OCI-LY7 (cell line): Measurements from ENCODE around the gene UBA7.

Source experiments
- EZH2phosphoT487 ChIP-seq: fragments of 200-600 bp; sonication (generic); IDR thresholded peaks from 2 replicates; pipeline ENCODE4 v1.6.1; 2018; ENCODE audit warnings: low read depth, borderline replicate concordance, mild to moderate bottlenecking, mixed run types, antibody characterized with exemption, low read length, moderate library complexity, mixed read lengths
- TF ChIP-seq, protein P1 (sequence below): fragments of 200-600 bp; sonication (generic); conservative IDR thresholded peaks from 2 replicates; pipeline ENCODE4 v1.5.1; 2014; ENCODE audit warnings: mild to moderate bottlenecking, antibody characterized with exemption, low read length, moderate library complexity, mixed read lengths

DNA sequence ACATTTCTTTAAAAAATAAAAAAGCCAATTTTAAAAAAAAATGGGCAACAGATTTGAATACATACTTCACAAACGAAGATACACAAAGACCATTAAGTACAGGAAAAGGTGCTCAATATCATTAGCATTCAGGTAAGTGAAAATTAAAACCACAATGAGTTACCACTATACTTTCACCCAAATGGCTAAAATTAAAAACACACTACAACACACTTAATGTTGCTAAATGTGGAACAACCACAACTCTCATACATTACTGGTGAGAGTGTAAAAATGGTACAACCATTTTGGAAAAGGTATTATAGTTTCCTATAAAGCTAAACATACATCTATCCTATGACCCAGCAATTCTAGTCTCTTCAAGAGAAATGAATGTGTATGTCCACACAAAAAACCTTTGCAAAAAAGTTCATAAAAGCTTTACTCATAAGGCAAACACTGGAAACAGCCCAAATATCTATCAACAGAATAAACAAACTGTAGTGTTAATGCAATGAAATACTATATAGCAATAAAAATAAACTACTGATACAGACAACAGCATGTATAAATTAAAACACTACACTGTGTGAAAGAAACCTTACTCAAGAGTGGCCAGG is 42.3 kb downstream of the UBA7 start:
- TF ChIP-seq, protein P1, sequence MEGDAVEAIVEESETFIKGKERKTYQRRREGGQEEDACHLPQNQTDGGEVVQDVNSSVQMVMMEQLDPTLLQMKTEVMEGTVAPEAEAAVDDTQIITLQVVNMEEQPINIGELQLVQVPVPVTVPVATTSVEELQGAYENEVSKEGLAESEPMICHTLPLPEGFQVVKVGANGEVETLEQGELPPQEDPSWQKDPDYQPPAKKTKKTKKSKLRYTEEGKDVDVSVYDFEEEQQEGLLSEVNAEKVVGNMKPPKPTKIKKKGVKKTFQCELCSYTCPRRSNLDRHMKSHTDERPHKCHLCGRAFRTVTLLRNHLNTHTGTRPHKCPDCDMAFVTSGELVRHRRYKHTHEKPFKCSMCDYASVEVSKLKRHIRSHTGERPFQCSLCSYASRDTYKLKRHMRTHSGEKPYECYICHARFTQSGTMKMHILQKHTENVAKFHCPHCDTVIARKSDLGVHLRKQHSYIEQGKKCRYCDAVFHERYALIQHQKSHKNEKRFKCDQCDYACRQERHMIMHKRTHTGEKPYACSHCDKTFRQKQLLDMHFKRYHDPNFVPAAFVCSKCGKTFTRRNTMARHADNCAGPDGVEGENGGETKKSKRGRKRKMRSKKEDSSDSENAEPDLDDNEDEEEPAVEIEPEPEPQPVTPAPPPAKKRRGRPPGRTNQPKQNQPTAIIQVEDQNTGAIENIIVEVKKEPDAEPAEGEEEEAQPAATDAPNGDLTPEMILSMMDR: no peak
- TF ChIP-seq EZH2phosphoT487: no peak
